NB4 (cell line): ENCODE data around the gene BCL2.

ENCODE experiments used
- CTCF ChIP-seq: IDR thresholded peaks from one replicate; pipeline ENCODE4 v1.5.1; 2012; ENCODE audit warnings: low read depth, low read length
- MAX ChIP-seq: IDR thresholded peaks from 2 replicates; pipeline ENCODE4 v1.6.1; 2011; ENCODE audit warnings: low read depth, low read length
- POLR2A ChIP-seq: IDR thresholded peaks from 2 replicates; pipeline ENCODE4 v1.6.1; 2011; ENCODE audit warnings: mild to moderate bottlenecking; ENCODE audit not compliant: insufficient read length; ENCODE audit errors: extremely low read depth

DNA sequence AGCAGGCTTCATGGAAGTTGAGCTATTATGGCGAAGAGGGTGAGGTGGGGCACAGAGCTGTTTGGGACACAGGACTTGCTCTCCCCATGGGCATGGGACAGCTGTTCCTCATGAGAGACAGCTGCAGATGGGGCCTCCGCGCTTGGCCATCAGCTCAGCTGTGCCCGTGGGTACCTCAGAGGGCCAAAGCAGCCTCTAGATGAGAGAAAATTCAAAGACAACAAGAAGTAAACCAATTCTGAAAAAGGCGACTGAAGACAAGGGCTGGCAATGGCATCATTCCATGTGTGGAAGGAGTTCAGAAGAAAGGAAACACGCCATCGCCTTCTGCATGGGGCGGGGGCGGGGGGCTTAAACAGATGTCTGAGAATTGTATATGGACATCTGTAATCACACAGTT lies 136.2 kb downstream of the BCL2 start:
- no peak for TF ChIP-seq CTCF
- no peak for TF ChIP-seq MAX
- TF ChIP-seq POLR2A: no peak
